HEK293T (cell line): ENCODE data around the gene NAT10.

ENCODE experiments used
- BHLHE40 ChIP-seq: fragments of 450-650 bp; IDR thresholded peaks from 2 replicates; pipeline ENCODE4 v1.6.1; 2016; ENCODE audit warnings: mild to moderate bottlenecking, moderate library complexity, borderline replicate concordance
- ELF4 ChIP-seq: fragments of 450-650 bp; IDR thresholded peaks from 2 replicates; pipeline ENCODE4 v1.6.1; 2017; ENCODE audit warnings: antibody characterized with exemption
- FOXA1 ChIP-seq: fragments of 450-650 bp; IDR thresholded peaks from 2 replicates; pipeline ENCODE4 v1.6.1; 2016; ENCODE audit warnings: mild to moderate bottlenecking
- FOXM1 ChIP-seq: fragments of 450-650 bp; IDR thresholded peaks from 2 replicates; pipeline ENCODE4 v1.6.1; 2017; ENCODE audit warnings: mild to moderate bottlenecking, borderline replicate concordance
- HDGF ChIP-seq: fragments of 450-650 bp; IDR thresholded peaks from 2 replicates; pipeline ENCODE4 v1.6.1; 2017; ENCODE audit warnings: antibody characterized with exemption, borderline replicate concordance
- NFRKB ChIP-seq: fragments of 450-650 bp; IDR thresholded peaks from 2 replicates; pipeline ENCODE4 v1.6.1; 2016; ENCODE audit warnings: mild to moderate bottlenecking, moderate library complexity
- SP1 ChIP-seq: fragments of 450-650 bp; IDR thresholded peaks from 2 replicates; pipeline ENCODE4 v1.6.1; 2017
- TARDBP ChIP-seq: fragments of 450-650 bp; IDR thresholded peaks from 2 replicates; pipeline ENCODE4 v1.6.1; 2016

DNA sequence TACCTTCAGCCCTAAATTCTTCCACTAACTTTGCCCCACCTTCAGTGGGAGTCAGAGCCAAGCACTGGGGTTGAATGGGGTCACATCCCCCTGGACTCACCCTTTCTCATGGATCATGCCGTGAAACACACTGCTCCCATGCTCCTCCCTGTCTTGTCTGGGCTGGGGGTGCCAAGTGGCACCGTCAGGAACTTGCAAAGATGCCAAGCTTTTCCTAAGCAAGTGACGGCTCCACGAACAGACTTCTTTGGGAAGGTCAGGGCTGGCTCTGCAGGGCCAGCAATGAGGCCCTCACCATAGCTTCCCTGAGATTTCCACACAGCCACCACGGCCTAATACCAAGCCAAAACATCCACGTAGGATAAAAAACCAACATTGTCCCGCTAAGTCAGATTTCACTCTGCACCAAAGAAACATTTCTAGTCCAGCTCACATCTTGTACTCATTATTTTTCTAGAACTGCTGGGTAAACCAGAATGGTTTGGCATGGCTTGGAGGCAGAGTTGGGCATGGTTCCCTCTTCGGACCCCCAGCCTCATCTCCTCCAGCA lies 76.5 kb downstream of the NAT10 start:
- TF ChIP-seq FOXM1: no peak
- no peak for TF ChIP-seq NFRKB
- TF ChIP-seq ELF4: no peak
- TF ChIP-seq HDGF: no peak
- TF ChIP-seq FOXA1: no peak
- no peak for TF ChIP-seq BHLHE40
- no peak for TF ChIP-seq SP1
- TF ChIP-seq TARDBP: no peak
